ENCODE measurements around the gene PAPLN. TPM values are rescaled to one million over a fixed set of nuclear protein-coding genes. Genes with fewer than 3 reads are reported as not detected.

Gene PAPLN
- total and polyA plus RNA-seq, 2 of the 8 experiments (the other 6 are each of a cell fraction or from before 2014, with no cell fraction given), result 14.8 to 25.6 TPM

DNA sequence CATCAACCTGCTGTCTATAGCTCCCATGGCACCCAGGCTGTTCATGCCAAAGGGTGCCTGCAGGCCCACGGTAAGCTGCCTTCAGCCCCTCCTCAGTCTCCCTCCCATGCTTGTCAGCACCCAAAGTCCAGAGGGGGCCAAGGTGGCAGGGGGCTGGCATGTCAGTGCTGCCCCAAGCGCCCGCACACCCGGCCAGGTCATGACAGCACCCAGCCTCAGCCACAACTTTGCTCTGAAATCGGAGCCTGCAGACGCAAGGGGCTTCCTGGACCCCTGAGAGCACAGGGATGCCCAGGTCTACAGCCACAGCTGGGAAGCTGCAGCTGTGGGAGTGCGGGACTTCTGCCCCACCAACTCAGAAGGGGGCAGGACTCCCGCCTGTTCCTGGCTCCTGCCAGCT, 28.5 kb upstream of the PAPLN start:
- Histone ChIP-seq H3K9me3 (ENCODE audit: insufficient read depth in 2 of 2, low read depth in 1 of 2, low read length in 1 of 2) (no peaks in the 10 kb centered on the region; a peak in 1 of 4 replicates), H2BK20ac (ENCODE audit: low read length) (no peak overlapping the region), H3K23me2 (ENCODE audit: low read depth, low read length) (no peaks in the 10 kb centered on the region), H3K14ac (ENCODE audit: insufficient read length) (no peak overlapping the region), H3K79me2 (ENCODE audit: control insufficient read depth in 1 of 2, insufficient read depth in 2 of 2, low read length in 2 of 2) (no peaks in the 10 kb centered on the region), H2BK12ac (ENCODE audit: low read depth, low read length) (no peak overlapping the region), H2AFZ (ENCODE audit: low read length) (no peak overlapping the region), H3K36me3 (ENCODE audit: control insufficient read depth in 2 of 4, insufficient read depth in 4 of 4, low read length in 3 of 4) (peaks cover 5 to 43% (median 17%) of the 10 kb centered on the region in 4 experiments; a peak in 7 of 8 replicates), H3K56ac (replicated peaks; ENCODE audit: insufficient read length, low read depth, low read length) (no peak overlapping the region), H3K4me2 (ENCODE audit: insufficient read depth in 1 of 2, low read depth in 2 of 2, low read length in 2 of 2) (no peak overlapping the region), H3K23ac (ENCODE audit: insufficient read length) (no peak overlapping the region), H3K18ac (ENCODE audit: extremely low read depth, low read length) (no peak overlapping the region), H4K5ac (ENCODE audit: insufficient read length, low read depth, low read length) (no peak overlapping the region), H4K20me1 (replicated peaks in 1 of 2; ENCODE audit: control insufficient read depth in 1 of 2, insufficient read depth in 2 of 2, low read length in 2 of 2) (no peaks in the 10 kb centered on the region), H3K79me1 (ENCODE audit: low read depth, low read length) (no peaks in the 10 kb centered on the region), H3K4me3 (ENCODE audit: extremely low read depth in 1 of 4, insufficient read depth in 2 of 4, low read depth in 3 of 4, low read length in 4 of 4) (no peak overlapping the region), H2AK5ac (ENCODE audit: low read depth, low read length) (no peak overlapping the region), H3K4me1 (replicated peaks in 1 of 4; ENCODE audit: control insufficient read depth in 3 of 4, insufficient read depth in 4 of 4, low read length in 3 of 4) (no peaks in the 10 kb centered on the region), H3K27me3 (replicated peaks in 1 of 4; ENCODE audit: control insufficient read depth in 3 of 4, extremely low read depth in 1 of 4, insufficient read depth in 3 of 4, low read length in 3 of 4) (no peaks in the 10 kb centered on the region), H4K91ac (replicated peaks; ENCODE audit: insufficient read length, low read length) (no peak overlapping the region), H2BK15ac (ENCODE audit: low read length) (no peak overlapping the region), H3K27ac (ENCODE audit: low read depth, low read length) (no peak overlapping the region), H2BK5ac (ENCODE audit: low read depth, low read length) (no peak overlapping the region), H4K8ac (ENCODE audit: extremely low read depth, insufficient read depth, low read length) (no peak overlapping the region), H3K4ac (replicated peaks; ENCODE audit: insufficient read length, low read depth, low read length) (no peak overlapping the region), H3K9ac (replicated peaks in 1 of 4; ENCODE audit: extremely low read depth in 1 of 4, low read depth in 3 of 4, low read length in 3 of 4) (no peak overlapping the region), H2BK120ac (replicated peaks; ENCODE audit: low read depth, low read length) (no peak overlapping the region)
- FAIRE-seq, result no peak
- whole genome bisulfite sequencing, 2 experiments (ENCODE audit: extremely low coverage in 1 of 2, insufficient coverage in 1 of 2, insufficient read length in 1 of 2, insufficient replicate concordance in 2 of 2, low coverage in 1 of 2, low lambda C conversion rate in 2 of 2, missing lambda C conversion rate in 1 of 2), result 95% methylated on average over 8 of the region's 8 CpGs; no CpG with 5 or more reads in 1 of the 2 experiments
- TF ChIP-seq, protein P1, sequence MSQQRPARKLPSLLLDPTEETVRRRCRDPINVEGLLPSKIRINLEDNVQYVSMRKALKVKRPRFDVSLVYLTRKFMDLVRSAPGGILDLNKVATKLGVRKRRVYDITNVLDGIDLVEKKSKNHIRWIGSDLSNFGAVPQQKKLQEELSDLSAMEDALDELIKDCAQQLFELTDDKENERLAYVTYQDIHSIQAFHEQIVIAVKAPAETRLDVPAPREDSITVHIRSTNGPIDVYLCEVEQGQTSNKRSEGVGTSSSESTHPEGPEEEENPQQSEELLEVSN (IDR thresholded peaks at IDR 0.05), result no peak
- TF ChIP-seq, protein P2, sequence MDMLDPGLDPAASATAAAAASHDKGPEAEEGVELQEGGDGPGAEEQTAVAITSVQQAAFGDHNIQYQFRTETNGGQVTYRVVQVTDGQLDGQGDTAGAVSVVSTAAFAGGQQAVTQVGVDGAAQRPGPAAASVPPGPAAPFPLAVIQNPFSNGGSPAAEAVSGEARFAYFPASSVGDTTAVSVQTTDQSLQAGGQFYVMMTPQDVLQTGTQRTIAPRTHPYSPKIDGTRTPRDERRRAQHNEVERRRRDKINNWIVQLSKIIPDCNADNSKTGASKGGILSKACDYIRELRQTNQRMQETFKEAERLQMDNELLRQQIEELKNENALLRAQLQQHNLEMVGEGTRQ (IDR thresholded peaks at IDR 0.05; ENCODE audit: low read length), result no peak
- no peak for TF ChIP-seq BRCA1 (IDR thresholded peaks at IDR 0.05; ENCODE audit: low read depth, low read length)
- no peak for DNase-seq (ENCODE audit: low read depth in 1 of 2, low spot score in 2 of 2)
- POLR2A ChIA-PET (ENCODE audit: partially characterized antibody), result no interaction called here
- CTCF ChIA-PET (ENCODE audit: partially characterized antibody), result interaction anchor here (0.9 to 2.7 kb wide), 4 partner anchors 11 to 264 kb away, joined by 3 to 10 read pairs (median 6); no protein-coding TSS in a partner anchor

All from H1 (cell line).